Smooth muscle cell (in vitro differentiated cells): Measurements from ENCODE around the gene ZFR. TPM values are rescaled to one million over a fixed set of nuclear protein-coding genes. Genes with fewer than 3 reads are reported as not detected.

Experiments used
- DNase-seq: peaks from one replicate; lab custom pipeline; 2025; ENCODE audit not compliant: unreplicated experiment; lab: John Stamatoyannopoulos, UW
- H2AFZ ChIP-seq: fragments of 200-600 bp; sonication (generic); 2 replicates; pipeline ENCODE4 v1.6.0; 2016; ENCODE audit warnings: antibody characterized with exemption, low read depth, mild to moderate bottlenecking
- H3F3A ChIP-seq: fragments of 200-600 bp; sonication (generic); 2 replicates; pipeline ENCODE4 v1.6.0; 2017; ENCODE audit warnings: antibody characterized with exemption, low read depth
- H3K27ac ChIP-seq: fragments of 200-600 bp; sonication (generic); 2 replicates; pipeline ENCODE4 v1.5.1; 2016; ENCODE audit warnings: low read depth, mild to moderate bottlenecking
- H3K27me3 ChIP-seq: fragments of 200-600 bp; sonication (generic); 2 replicates; pipeline ENCODE4 v1.6.1; 2016; ENCODE audit warnings: low read depth, mild to moderate bottlenecking
- H3K36me3 ChIP-seq: fragments of 200-600 bp; sonication (generic); 2 replicates; pipeline ENCODE4 v1.5.1; 2016; ENCODE audit warnings: low read depth
- H3K4me1 ChIP-seq: fragments of 200-600 bp; sonication (generic); 2 replicates; pipeline ENCODE4 v1.5.1; 2016; ENCODE audit warnings: low read depth
- H3K4me2 ChIP-seq: fragments of 200-600 bp; sonication (generic); 2 replicates; pipeline ENCODE4 v1.6.0; 2016; ENCODE audit warnings: mild to moderate bottlenecking
- H3K4me3 ChIP-seq: fragments of 200-600 bp; sonication (generic); 2 replicates; pipeline ENCODE4 v1.5.1; 2016; ENCODE audit warnings: mild to moderate bottlenecking
- H3K79me2 ChIP-seq: fragments of 200-600 bp; sonication (generic); 2 replicates; pipeline ENCODE4 v1.6.0; 2016; ENCODE audit warnings: low read depth, mild to moderate bottlenecking
- H3K9ac ChIP-seq: fragments of 200-600 bp; sonication (generic); 2 replicates; pipeline ENCODE4 v1.6.0; 2016; ENCODE audit warnings: low read depth
- H3K9me3 ChIP-seq: fragments of 200-600 bp; sonication (generic); replicated peaks from 2 replicates; pipeline ENCODE4 v1.5.1; 2016; ENCODE audit warnings: low read depth
- H4K20me1 ChIP-seq: fragments of 200-600 bp; sonication (generic); 2 replicates; pipeline ENCODE4 v1.6.0; 2016; ENCODE audit warnings: low read depth
- WGBS: methylation state at CpG from one replicate; pipeline ENCODE4 v1.1.7; 2016; ENCODE audit warnings: low lambda C conversion rate; 5-methylcytosine and 5-hydroxymethylcytosine counted together
- polyA plus RNA-seq: library from polyadenylated mRNA; unstranded; fragments of >200 nt; fragmentation: Nextera tagmentation; extraction: Ambion mirVana; gene quantifications from 2 replicates; pipeline ENCODE4 v1.2.1, GENCODE V29; 2016
- total RNA-seq: library from RNA; depleted of rRNA; stranded (reverse); fragments of >200 nt; gene quantifications from 2 replicates; pipeline ENCODE4 v1.2.3, GENCODE V29; 2014
- TF ChIP-seq, protein P1 (sequence below): fragments of 200-600 bp; sonication (generic); IDR thresholded peaks from 2 replicates; pipeline ENCODE4 v1.5.1; 2017; ENCODE audit warnings: borderline replicate concordance, mild to moderate bottlenecking, antibody characterized with exemption; ENCODE audit not compliant: insufficient read depth, poor library complexity, severe bottlenecking

ZFR gene
- total and polyA plus RNA-seq, 2 experiments from 2014 or later = 54.9 to 80.2 TPM

DNA sequence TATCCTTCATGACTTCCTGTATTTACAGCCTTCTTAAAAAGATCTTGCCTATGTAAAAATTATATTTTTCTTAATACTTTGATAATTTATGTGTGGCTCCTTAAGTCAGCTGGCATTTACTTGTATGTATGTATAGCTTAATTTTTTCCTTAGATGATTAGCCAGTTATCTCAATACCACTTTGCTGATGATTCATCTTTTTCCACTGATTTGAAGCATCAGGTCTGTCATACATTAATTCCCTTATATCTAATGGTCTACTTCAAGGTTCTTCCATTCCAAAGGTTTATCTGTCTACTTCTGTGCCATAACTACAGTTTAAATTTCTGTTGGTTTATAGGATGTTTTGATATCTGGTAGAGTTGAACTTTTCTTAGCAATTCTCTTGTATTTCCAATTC lies 86.9 kb downstream of the ZFR start:
- Histone ChIP-seq H3K27ac (no peak overlapping the region), H3K9me3 (no peaks in the 10 kb centered on the region), H3K79me2 (no peaks in the 10 kb centered on the region), H2AFZ (no peak overlapping the region), H3K4me3 (no peak overlapping the region), H4K20me1 (peaks cover 20% of the 10 kb centered on the region), H3F3A (peaks cover 7% of the 10 kb centered on the region), H3K4me1 (no peaks in the 10 kb centered on the region), H3K9ac (no peak overlapping the region), H3K4me2 (no peak overlapping the region), H3K36me3 (peaks cover 19% of the 10 kb centered on the region), H3K27me3 (no peaks in the 10 kb centered on the region)
- TF ChIP-seq, protein P1, sequence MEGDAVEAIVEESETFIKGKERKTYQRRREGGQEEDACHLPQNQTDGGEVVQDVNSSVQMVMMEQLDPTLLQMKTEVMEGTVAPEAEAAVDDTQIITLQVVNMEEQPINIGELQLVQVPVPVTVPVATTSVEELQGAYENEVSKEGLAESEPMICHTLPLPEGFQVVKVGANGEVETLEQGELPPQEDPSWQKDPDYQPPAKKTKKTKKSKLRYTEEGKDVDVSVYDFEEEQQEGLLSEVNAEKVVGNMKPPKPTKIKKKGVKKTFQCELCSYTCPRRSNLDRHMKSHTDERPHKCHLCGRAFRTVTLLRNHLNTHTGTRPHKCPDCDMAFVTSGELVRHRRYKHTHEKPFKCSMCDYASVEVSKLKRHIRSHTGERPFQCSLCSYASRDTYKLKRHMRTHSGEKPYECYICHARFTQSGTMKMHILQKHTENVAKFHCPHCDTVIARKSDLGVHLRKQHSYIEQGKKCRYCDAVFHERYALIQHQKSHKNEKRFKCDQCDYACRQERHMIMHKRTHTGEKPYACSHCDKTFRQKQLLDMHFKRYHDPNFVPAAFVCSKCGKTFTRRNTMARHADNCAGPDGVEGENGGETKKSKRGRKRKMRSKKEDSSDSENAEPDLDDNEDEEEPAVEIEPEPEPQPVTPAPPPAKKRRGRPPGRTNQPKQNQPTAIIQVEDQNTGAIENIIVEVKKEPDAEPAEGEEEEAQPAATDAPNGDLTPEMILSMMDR = no peak
- no peak for DNase-seq

- DNase-seq = no peak
- 79% methylated on average over 4 of the region's 4 CpGs for WGBS
These were observed 88.9 kb downstream of the ZFR start for GRCh38 chr5:32355686-32356085.

GRCh38 chr5:32353420-32353819 lies 91.1 kb downstream of the ZFR start:
- H4K20me1 ChIP-seq = peaks cover 8% of the 10 kb centered on the region
- no peak for DNase-seq
- H3K4me3 ChIP-seq = no peak overlapping the region
- H3K36me3 ChIP-seq = peaks cover 19% of the 10 kb centered on the region
- peaks cover 7% of the 10 kb centered on the region for H3F3A ChIP-seq
- no peaks in the 10 kb centered on the region for H3K27me3 ChIP-seq
- no peak overlapping the region for H3K9ac ChIP-seq
- H2AFZ ChIP-seq = no peak overlapping the region
- H3K4me2 ChIP-seq = no peak overlapping the region
- H3K9me3 ChIP-seq = no peaks in the 10 kb centered on the region
- TF ChIP-seq, protein P1 = no peak
- no peaks in the 10 kb centered on the region for H3K4me1 ChIP-seq
- 96% methylated on average over 9 of the region's 9 CpGs for WGBS
- no peaks in the 10 kb centered on the region for H3K79me2 ChIP-seq
- H3K27ac ChIP-seq = no peak overlapping the region

More at GRCh38 chr5:32355686-32356085, 88.9 kb downstream of the ZFR start:
- H3K27me3 ChIP-seq = no peaks in the 10 kb centered on the region
- no peaks in the 10 kb centered on the region for H3K79me2 ChIP-seq
- TF ChIP-seq, protein P1 = no peak
- peaks cover 19% of the 10 kb centered on the region for H3K36me3 ChIP-seq
- no peaks in the 10 kb centered on the region for H3K4me1 ChIP-seq
- H3K9me3 ChIP-seq = no peaks in the 10 kb centered on the region
- no peak overlapping the region for H3K9ac ChIP-seq
- H3K4me2 ChIP-seq = no peak overlapping the region
- peaks cover 7% of the 10 kb centered on the region for H3F3A ChIP-seq
- H2AFZ ChIP-seq = no peak overlapping the region
- H3K4me3 ChIP-seq = no peak overlapping the region
- no peak overlapping the region for H3K27ac ChIP-seq
- H4K20me1 ChIP-seq = peaks cover 14% of the 10 kb centered on the region

GRCh38 chr5:32352685-32353084 lies 91.9 kb downstream of the ZFR start:
- DNase-seq = no peak
- Histone ChIP-seq H3K4me2 (no peak overlapping the region), H2AFZ (no peak overlapping the region), H3K27ac (no peak overlapping the region), H3K27me3 (no peaks in the 10 kb centered on the region), H3K4me1 (no peaks in the 10 kb centered on the region), H3K4me3 (no peak overlapping the region), H3F3A (peaks cover 7% of the 10 kb centered on the region), H3K9ac (no peak overlapping the region), H3K79me2 (no peaks in the 10 kb centered on the region), H3K9me3 (peaks cover 6% of the 10 kb centered on the region), H4K20me1 (peaks cover 5% of the 10 kb centered on the region), H3K36me3 (peaks cover 19% of the 10 kb centered on the region)
- 90% methylated on average over 8 of the region's 8 CpGs for WGBS
- TF ChIP-seq, protein P1 = no peak
